SU-DHL-6 (cell line): ENCODE measurements around the gene TIFAB.

Experiments
- H2AFZ ChIP-seq: fragments of 200-600 bp; sonication (generic); 2 replicates; pipeline ENCODE4 v1.6.1; 2014; ENCODE audit warnings: low read depth, mild to moderate bottlenecking, moderate library complexity, mixed read lengths, antibody characterized with exemption, low read length; ENCODE audit not compliant: severe bottlenecking
- H3F3A ChIP-seq: fragments of 200-600 bp; shearing (Covaris generic); 2 replicates; pipeline ENCODE4 v1.6.0; 2016; ENCODE audit warnings: antibody characterized with exemption, mild to moderate bottlenecking; ENCODE audit not compliant: insufficient read depth
- H3K27ac ChIP-seq: fragments of 200-600 bp; sonication (generic); 2 replicates; pipeline ENCODE4 v1.5.1; 2016; ENCODE audit warnings: low read depth, mild to moderate bottlenecking, low read length, moderate library complexity, mixed read lengths
- H3K27me3 ChIP-seq: fragments of 200-600 bp; sonication (generic), shearing (Covaris generic); 2 replicates; pipeline ENCODE4 v1.6.0; 2014; ENCODE audit warnings: mild to moderate bottlenecking, low read length
- H3K36me3 ChIP-seq: fragments of 200-600 bp; sonication (generic); 2 replicates; pipeline ENCODE4 v1.6.1; 2014; ENCODE audit warnings: mild to moderate bottlenecking, low read length, mixed read lengths
- H3K4me2 ChIP-seq: fragments of 300-600, 200-600 bp; shearing (Covaris generic), sonication (generic); 2 replicates; pipeline ENCODE4 v1.6.0; 2014; ENCODE audit warnings: low read length, low read depth, mild to moderate bottlenecking; ENCODE audit not compliant: poor library complexity, severe bottlenecking
- H3K4me3 ChIP-seq: fragments of 200-600 bp; sonication (generic); 2 replicates; pipeline ENCODE4 v1.5.1; 2014; ENCODE audit warnings: antibody characterized with exemption, low read length, mild to moderate bottlenecking, mixed read lengths; ENCODE audit not compliant: insufficient read depth, poor library complexity, severe bottlenecking
- H3K79me2 ChIP-seq: fragments of 200-600 bp; sonication (generic); 2 replicates; pipeline ENCODE4 v1.6.1; 2014; ENCODE audit warnings: mild to moderate bottlenecking, low read length, moderate library complexity; ENCODE audit not compliant: insufficient read depth
- H3K9ac ChIP-seq: fragments of 200-600 bp; sonication (generic); 2 replicates; pipeline ENCODE4 v1.7.0; 2014; ENCODE audit warnings: mild to moderate bottlenecking, low read length
- H3K9me2 ChIP-seq: fragments of 200-600 bp; sonication (generic); replicated peaks from 2 replicates; pipeline ENCODE4 v1.6.1; 2014; ENCODE audit warnings: low read length; ENCODE audit not compliant: insufficient read depth
- H3K9me3 ChIP-seq: fragments of 200-600 bp; sonication (generic); 2 replicates; pipeline ENCODE4 v1.6.1; 2014; ENCODE audit warnings: low read length, mixed read lengths; ENCODE audit not compliant: insufficient read depth
- H4K20me1 ChIP-seq: fragments of 200-600 bp; sonication (generic); 2 replicates; pipeline ENCODE4 v1.6.1; 2014; ENCODE audit warnings: low read depth, mild to moderate bottlenecking, antibody characterized with exemption, low read length, moderate library complexity, mixed read lengths
- EZH2phosphoT487 ChIP-seq: fragments of 200-600 bp; sonication (generic), shearing (Covaris generic); conservative IDR thresholded peaks from 2 replicates; pipeline ENCODE4 v1.6.1; 2018; ENCODE audit warnings: mild to moderate bottlenecking, antibody characterized with exemption, low read length, moderate library complexity, mixed read lengths
- TF ChIP-seq, protein P1 (sequence below): fragments of 200-600 bp; sonication (generic); IDR thresholded peaks from one replicate; pipeline ENCODE4 v1.5.1; 2017; ENCODE audit warnings: antibody characterized with exemption, mild to moderate bottlenecking, low read length, moderate library complexity; ENCODE audit not compliant: insufficient read depth, poor library complexity, severe bottlenecking

Gene TIFAB

DNA sequence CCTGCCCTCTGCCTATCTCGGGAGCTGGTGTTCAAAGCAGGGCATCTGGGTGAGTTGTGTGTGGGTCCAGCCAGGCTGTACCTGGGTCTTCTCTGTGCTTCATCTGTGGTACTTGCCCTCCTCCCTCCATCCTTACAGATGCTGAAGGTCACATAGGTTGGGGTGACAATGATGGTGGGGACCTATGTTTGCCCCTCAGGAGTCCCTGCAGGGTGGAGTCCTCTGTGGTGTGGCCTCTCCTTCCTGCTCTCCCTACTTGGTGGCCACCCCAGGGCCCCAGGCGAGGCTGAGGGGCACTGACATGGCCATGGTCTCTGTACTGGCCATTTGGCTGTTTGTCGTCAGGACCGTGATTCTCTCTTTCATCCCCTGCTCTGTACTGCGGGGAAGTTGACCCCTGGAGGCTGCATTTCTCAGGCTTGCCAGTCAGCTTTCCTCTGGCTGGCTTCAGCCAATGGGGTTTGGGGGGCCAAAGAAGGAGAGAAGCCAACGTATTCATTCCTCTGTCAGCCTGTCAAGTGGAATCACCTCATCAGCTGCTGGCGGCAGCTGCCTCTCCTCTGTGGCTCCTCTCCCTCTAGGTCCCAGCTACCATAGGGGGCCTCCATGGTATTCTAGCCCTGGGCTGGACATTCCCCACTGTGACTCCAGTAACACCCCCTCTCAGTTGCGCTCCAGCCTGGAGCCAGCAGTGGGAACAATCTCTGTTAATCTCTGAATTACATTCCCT lies 9.6 kb downstream of the TIFAB start:
- Histone ChIP-seq H3K27ac (no peak overlapping the region), H3K79me2 (no peaks in the 10 kb centered on the region), H3K36me3 (no peaks in the 10 kb centered on the region), H3K4me3 (no peak overlapping the region), H3K4me2 (no peak overlapping the region), H3K9me3 (no peaks in the 10 kb centered on the region), H4K20me1 (no peaks in the 10 kb centered on the region), H2AFZ (no peak overlapping the region), H3K9ac (no peak overlapping the region), H3K27me3 (no peaks in the 10 kb centered on the region), H3F3A (no peaks in the 10 kb centered on the region), H3K9me2 (no peaks in the 10 kb centered on the region)
- TF ChIP-seq EZH2phosphoT487: no peak
- TF ChIP-seq, protein P1, sequence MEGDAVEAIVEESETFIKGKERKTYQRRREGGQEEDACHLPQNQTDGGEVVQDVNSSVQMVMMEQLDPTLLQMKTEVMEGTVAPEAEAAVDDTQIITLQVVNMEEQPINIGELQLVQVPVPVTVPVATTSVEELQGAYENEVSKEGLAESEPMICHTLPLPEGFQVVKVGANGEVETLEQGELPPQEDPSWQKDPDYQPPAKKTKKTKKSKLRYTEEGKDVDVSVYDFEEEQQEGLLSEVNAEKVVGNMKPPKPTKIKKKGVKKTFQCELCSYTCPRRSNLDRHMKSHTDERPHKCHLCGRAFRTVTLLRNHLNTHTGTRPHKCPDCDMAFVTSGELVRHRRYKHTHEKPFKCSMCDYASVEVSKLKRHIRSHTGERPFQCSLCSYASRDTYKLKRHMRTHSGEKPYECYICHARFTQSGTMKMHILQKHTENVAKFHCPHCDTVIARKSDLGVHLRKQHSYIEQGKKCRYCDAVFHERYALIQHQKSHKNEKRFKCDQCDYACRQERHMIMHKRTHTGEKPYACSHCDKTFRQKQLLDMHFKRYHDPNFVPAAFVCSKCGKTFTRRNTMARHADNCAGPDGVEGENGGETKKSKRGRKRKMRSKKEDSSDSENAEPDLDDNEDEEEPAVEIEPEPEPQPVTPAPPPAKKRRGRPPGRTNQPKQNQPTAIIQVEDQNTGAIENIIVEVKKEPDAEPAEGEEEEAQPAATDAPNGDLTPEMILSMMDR: no peak

DNA sequence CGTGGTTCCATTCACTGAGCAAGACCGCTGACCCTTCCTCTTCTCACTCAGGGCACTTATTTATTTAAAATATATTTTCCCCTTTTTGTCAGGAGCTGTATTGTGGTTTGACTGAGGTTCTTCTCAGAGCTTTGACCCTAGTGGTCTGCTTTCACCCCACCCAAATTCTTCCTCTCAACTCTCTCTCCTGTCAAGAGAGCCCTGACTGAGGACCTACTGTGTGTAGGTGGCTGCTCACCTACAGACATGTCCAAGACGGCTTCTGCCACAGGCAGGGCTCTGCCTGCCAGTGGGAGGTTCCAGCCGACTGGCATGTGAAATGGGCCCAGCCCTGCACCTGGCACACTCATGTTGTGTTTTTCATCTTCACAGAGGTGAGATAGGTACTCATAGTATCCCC lies 10.2 kb downstream of the TIFAB start:
- Histone ChIP-seq H3K9me3 (no peaks in the 10 kb centered on the region), H3K9ac (no peak overlapping the region)

DNA sequence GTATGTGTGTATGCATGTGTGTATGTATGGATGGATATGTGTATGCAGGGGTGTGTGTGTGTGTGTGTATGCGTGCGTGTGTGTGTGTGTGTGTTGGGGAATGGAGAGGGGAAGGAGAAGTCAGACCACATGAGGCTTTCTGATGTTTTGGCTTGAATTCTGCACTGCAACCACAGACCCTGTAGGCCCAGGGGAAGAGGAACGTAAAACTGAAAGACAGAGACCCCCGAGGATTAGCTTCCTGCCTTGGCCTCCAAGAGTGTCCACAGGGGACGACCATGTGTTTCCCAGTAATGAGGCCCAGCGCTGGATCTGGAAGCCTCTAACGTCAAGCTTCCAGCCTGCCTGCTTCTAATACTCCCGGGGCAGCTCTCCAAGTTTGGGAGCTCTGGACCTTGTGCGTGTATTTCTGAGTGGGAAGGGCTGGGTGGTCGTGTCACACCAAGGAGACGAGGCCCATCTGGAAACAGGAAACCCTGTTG lies 10.8 kb downstream of the TIFAB start:
- TF ChIP-seq EZH2phosphoT487: no peak
- TF ChIP-seq, protein P1: no peak
- Histone ChIP-seq H3K4me2 (no peak overlapping the region), H3K36me3 (no peaks in the 10 kb centered on the region), H3F3A (no peaks in the 10 kb centered on the region), H4K20me1 (no peaks in the 10 kb centered on the region), H3K27ac (no peak overlapping the region), H3K4me3 (no peak overlapping the region), H2AFZ (no peak overlapping the region), H3K79me2 (no peaks in the 10 kb centered on the region), H3K9ac (no peak overlapping the region), H3K9me2 (no peaks in the 10 kb centered on the region), H3K27me3 (no peaks in the 10 kb centered on the region), H3K9me3 (no peaks in the 10 kb centered on the region)

More for the DNA sequence above, 10.2 kb downstream of the TIFAB start:
- Histone ChIP-seq H3K79me2 (no peaks in the 10 kb centered on the region), H2AFZ (no peak overlapping the region), H3F3A (no peaks in the 10 kb centered on the region), H4K20me1 (no peaks in the 10 kb centered on the region), H3K4me2 (no peak overlapping the region), H3K27ac (no peak overlapping the region), H3K9me2 (no peaks in the 10 kb centered on the region), H3K4me3 (no peak overlapping the region), H3K36me3 (no peaks in the 10 kb centered on the region), H3K27me3 (no peaks in the 10 kb centered on the region)
- TF ChIP-seq, protein P1: no peak
- no peak for TF ChIP-seq EZH2phosphoT487
